ENCODE results near the gene CHST12.
"Not testable (repeated sequence)": the region's sequence is repeated elsewhere in the genome, so short reads cannot be mapped to it uniquely, and the experiment has no call there.

Gene CHST12

DNA sequence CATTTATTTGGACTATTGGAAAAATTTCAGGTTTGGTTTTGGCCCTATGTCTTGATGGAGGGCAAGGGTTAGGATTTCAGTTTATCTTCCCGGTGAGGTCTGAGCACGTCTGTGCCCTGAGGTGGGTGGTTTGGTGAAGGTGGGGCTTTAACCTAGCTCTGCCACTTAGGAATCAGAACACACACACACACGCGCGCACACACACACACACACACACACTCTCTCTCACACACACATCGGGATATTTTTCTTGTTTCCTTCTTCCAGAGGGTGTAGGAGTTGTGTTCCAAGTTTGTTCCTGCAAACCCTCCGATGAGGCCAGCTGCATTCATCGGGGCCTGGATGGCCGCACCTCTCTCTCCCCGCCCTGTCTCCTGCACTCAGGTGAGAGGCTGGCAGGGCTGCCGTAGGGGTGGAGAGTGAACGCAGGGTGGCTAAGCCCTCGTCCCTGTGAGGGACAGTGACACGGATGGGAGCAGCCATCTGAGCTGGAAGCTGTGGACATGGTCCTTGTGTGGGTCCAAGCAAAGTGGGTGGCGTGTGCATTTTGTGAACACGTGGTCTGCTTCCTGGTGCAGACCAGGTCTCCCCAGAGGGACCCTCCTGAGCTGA, 34.2 kb downstream of the CHST12 start:
- DNase-seq: no peak

GRCh38 chr7:2438186-2438585, 34.8 kb downstream of the CHST12 start:
- no peak for DNase-seq

GRCh38 chr7:2438775-2439174, 35.4 kb downstream of the CHST12 start:
- no peak for DNase-seq

- no peak for DNase-seq
Measured at GRCh38 chr7:2440608-2441245, 37.3 kb downstream of the CHST12 start.

GRCh38 chr7:2441430-2442058, 38.1 kb downstream of the CHST12 start:
- no peak for DNase-seq

DNA sequence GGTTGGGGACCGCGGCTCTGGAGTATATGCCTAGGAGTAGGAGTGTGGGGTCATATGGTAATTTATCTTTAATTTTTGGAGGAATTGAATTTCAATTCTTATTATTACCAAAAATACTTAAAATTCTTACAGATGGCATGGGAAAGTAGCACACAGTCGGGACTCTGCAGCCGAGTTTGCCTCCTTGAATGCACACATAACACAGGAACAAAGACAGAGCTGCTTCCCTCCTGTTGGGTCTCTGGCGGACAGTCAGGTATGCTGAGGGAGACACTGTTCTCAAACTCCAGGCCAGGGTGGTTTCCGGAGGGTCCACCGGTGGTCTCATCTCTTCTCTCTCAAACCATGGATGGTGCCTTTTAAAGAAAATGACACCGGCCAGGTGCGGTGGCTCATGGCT, 40.1 kb downstream of the CHST12 start:
- DNase-seq: no peak

GRCh38 chr7:2444476-2444875, 41.1 kb downstream of the CHST12 start:
- DNase-seq: no peak

DNA sequence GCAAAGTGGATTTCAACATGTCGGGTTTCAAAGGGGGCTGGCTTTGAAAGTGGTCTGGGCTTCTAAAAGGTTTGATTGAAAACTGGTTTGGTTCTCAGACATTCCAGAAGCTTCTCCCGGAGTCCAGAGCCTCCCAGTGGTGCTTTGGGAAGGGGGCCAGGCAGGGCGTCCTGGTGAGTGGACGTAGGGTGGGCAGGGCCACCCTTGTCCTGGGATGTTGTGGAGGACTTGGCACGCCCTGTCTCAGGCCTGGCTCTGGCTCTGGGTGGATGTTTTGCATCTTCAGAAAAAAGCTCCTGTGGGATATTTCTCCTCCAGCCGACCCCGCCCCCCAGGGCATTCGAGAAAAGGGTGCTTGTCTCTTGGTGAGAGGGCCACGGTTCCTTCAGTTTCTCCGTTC, 41.6 kb downstream of the CHST12 start:
- DNase-seq: no peak

DNA sequence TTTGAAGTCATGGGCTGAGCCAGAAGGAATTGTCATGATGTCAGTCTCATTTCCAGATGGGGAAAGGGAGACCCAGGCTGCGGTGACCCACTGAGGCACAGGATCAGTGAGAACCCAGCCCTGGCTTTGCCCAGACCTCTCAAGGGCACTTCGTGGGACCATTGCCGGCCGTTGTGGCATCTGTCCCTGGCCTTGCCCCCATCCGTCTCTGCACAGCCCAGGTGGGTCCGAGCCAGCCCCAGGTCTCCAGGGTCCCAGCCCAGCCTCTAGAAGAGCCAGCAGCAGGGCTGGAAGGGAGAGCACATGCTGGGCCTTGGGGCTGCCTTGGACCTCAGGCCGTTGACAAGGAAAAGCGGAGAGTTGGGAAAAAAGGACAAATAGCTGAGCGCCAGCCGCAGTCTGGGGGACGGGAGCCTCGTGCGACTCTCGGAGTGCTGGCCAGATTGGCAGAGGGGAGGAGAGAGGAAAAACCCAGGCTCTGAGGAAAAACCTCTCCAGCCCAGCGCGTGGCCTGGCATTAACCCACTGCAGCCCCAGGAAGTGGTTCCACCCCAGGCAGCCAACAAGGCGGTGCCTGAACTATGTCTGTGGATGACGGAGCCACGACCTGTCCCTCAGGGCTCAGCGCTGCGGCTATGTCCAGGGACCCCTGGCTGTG, 42.6 kb downstream of the CHST12 start:
- no peak for DNase-seq

DNA sequence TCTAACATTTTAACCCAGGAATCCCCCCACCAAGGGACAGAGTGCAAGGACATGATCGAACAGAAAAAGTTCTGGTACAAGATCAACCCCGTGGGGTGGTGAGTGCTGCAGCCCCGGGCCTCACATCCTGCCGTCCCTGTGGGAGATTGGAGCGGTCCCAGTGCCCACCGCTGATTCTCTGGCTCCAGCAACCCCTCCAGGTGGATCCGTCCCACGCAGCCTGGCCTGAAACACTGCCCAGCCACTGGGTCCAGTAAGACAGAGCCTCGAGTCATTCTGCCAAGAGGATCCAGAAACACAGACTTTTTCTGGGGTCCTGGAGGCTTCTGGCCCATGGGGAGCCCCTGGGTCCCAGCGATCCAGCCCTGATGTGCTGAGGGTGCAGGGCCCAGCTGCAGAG, 43.3 kb downstream of the CHST12 start:
- DNase-seq: no peak

GRCh38 chr7:2450198-2451107, 47.0 kb downstream of the CHST12 start:
- no peak for DNase-seq

- DNase-seq: peak; percentile 95
Measured at GRCh38 chr7:2451171-2452073, 48.0 kb downstream of the CHST12 start.

GRCh38 chr7:2452074-2452507, 48.7 kb downstream of the CHST12 start:
- DNase-seq: peak; percentile 69

DNA sequence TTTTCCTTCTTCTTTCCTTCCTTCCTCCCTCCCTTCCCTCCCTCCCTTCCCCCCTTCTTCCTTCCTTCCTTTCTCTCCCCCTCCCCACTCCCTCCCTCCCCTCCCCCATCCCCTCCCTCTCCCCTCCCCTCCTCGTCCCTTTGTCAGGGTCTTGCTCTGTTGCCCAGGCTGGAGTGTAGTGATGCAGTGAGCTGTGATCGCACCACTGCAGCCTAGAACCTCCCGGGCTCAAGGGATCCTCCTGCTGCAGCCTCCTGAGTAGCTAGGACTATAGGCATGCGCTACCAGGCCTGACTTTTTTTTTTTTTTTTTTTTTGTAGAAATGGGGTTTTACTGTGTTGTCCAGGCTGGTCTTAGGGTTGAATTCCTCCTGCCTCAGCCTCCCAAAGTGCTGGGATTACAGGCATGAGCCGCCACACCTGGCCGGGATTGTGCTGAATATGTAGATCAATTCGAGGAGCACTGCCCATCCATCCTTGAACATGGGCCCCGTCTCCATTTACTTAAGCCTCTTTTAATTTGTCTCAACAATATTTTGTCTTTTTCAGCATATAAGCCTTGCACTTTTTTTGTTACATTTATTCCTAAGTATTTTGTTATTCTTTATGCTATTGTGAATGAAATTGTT, 49.3 kb downstream of the CHST12 start:
- no peak for DNase-seq

GRCh38 chr7:2453849-2454248, 50.4 kb downstream of the CHST12 start:
- not testable (repeated sequence) for DNase-seq

DNA sequence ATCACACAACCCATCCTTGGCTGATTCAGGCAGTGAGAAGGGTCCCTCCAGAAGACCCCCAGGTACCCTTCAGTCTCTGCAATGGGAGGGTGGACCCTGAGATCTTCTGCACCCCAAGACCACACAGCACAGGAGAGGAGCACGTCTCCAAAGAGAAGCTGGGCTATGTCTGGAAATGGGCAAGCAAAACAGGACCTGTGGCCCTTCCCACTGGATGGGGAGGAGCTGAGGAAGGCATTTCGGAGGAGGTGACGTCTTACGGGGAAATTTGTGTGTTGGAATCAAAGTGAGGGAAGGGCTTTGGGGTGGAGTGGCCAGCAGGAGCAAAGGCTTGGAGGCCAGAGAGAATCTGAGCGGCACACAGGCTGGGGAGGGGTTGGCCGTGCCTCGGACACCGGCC, 56.3 kb downstream of the CHST12 start:
- DNase-seq: no peak

DNA sequence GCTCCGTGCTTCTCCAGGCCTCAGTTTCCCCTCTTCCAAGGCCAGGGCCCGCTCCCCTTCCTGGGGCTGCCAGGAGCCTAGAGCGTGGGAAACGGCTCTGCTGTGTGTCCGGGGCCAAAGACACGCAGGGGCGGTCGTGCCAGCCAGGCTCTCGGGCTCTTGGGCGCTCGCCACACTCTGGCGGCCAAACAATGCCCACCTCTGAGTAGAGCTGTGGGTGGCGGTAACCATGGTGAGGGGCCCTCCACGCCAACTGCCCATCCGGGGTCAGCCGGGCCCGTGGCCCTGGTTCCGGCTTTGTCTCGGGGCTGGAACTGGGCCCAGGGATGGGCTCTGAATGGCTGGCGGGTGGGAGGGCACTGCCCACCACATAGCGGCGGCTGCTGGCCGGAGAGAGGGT, 56.8 kb downstream of the CHST12 start:
- no peak for DNase-seq

DNA sequence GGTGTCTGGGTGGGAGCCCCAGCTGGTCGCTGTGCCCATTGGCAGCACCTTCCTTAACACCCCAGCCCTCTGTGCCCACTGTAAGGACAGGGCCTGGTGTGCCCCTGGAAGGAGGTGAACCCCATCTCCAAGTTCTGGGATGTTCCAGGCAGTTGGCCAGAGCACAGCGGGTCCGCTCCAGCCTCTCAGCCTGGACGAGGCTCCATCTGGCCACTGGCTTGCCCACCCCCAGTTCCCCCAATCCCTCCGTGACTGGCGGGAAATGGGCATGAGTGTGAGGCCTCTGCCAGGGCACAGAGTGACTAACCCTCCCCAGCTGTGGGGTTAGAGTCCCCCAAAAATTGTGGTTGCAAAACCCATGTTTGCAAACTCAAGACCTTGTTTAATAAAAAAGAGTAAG, 57.2 kb downstream of the CHST12 start:
- DNase-seq: no peak

DNA sequence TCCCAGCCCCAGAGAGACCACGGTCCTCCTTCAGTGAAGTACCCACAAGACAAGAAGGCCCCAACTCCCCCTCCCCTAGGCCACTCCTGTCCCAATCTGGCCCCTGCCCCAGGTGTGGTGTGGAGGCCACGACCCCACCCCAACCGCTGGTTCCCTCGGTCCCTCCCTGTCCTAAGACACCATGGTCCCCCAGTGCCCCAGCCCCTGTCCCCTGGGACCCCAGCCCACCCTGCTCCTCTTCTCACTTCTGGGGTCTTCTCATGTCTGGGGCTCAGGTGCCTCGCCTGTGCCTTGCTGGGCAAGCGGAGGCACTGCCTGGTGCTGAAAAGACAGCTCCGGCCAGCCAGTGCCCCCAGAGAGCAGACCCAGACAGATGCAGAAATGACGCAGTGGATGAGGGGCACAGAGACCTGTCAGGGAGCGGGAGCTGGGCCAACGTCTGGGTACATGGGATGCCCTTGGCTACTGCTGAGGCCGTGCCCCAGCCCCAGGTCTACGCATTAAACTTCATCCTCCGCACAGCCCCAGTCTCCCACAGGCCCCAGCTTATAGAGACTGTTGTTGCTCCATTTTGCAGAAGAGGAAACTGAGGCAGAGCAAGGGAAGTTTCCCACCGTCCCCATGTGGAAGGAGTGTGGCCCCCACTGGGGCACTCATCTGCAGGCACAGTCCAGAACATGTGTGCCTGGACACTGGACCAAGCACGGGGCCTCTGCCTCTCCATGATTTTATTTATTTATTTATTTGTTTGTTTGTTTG, 58.0 kb downstream of the CHST12 start:
- DNase-seq: no peak

DNA sequence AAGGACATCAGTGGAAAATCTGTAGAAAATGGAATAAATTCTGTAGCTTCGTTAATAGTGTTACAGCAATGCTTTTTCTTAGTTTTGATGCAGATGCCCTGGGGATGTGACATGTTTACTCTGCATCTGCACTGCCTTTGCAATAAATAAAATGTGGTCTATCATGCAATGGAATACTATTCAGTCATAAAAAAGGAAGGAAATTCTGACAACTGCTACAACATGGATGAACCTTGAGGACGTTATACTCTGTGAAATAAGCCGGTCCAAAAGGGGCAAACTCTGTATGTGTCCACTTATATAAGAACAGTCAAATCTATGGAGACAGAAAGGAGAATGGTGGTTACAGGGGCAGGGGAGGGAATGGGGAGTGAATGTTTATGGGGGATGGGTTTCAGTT, 59.3 kb downstream of the CHST12 start:
- no peak for DNase-seq

DNA sequence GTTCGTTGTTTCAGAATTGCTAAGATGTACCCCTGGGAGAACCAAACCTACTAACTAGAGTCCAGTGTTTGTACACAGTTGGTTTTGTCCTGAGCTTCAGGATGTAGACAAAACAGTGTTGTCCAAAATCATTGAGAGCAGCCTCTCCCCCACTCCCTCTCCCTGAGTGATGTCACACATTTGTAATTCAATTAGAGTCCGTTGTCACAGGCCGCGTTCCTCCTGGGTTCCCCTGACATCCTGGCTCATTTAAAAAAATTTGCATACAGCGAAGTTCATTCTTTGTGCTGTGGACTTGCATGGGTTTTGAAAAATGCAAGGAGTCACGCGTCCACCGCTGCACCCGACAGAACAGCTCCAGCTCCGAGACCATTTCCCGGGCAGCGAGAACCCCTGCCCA, 62.5 kb downstream of the CHST12 start:
- no peak for DNase-seq
